NOMO-1 (cell line): Measurements from ENCODE around the gene DDR1.

Source experiments
- DNase-seq, 2 experiments: peaks; one replicate each; lab custom pipeline; 2025; ENCODE audit not compliant: unreplicated experiment in 2 of 2; lab: John Stamatoyannopoulos, UW

The DDR1 gene

DNA sequence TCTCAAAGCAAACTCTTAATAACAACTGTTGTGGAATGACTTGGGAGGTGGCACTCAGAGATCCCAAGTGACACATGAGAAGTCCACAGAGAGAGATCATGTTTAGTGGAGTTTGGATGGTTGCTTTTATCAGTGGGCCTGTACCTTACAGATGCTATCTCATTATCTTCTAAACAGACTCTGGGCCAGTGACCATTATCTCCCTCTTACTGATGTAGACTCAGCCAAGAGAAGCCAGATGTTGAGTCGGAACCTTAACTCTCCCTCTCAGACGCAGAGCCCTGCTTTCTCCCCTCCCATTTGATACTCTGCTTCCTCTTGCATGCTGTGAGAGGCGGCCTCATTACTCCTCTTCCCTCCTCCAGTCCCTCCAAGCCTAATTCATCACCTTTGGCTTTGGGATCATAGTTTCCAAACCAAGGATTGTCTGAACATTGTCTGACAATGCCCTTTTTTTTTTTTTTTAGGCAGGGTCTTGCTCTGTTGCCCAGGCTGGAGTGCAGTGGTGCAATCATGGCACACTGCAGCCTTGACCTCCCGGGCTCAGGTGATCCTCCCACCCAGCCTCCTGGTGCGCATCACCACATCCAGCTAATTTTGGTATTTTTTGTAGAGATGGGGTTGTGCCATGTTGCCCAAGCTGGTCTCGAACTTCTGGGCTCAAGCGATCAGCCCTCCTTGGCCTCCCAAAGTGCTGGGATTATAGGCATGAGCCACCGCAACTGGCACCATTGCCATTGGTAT lies 4.5 kb upstream of the DDR1 start:
- no peak for DNase-seq

DNA sequence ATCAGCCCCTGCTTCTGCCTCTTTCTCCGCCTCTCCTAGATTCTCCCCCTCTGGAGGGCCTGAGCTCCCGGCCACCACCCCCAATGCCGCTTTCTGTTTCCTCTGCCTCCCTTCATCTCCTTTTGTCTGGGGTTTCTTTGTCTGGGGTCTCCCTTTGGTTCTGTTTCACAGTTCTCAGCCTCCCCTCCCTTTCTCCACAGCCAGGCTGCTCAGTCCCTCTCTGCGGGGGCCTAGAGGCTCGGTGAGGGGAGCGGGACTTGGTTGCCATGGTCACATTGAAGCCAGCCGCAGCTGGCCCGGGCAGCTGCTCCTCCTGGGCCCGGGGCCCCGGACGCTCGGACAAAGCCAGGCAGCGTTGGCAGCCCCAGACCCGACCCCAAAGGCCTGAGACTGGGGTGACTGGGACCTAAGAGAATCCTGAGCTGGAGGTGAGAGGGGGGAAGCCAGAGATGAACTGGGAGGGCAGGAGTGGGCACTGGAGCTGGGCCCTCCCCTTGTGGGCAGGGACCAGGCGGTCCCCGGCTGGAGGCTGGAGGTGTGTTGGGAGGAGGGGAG lies 3.5 kb upstream of the DDR1 start:
- no peak for DNase-seq

DNA sequence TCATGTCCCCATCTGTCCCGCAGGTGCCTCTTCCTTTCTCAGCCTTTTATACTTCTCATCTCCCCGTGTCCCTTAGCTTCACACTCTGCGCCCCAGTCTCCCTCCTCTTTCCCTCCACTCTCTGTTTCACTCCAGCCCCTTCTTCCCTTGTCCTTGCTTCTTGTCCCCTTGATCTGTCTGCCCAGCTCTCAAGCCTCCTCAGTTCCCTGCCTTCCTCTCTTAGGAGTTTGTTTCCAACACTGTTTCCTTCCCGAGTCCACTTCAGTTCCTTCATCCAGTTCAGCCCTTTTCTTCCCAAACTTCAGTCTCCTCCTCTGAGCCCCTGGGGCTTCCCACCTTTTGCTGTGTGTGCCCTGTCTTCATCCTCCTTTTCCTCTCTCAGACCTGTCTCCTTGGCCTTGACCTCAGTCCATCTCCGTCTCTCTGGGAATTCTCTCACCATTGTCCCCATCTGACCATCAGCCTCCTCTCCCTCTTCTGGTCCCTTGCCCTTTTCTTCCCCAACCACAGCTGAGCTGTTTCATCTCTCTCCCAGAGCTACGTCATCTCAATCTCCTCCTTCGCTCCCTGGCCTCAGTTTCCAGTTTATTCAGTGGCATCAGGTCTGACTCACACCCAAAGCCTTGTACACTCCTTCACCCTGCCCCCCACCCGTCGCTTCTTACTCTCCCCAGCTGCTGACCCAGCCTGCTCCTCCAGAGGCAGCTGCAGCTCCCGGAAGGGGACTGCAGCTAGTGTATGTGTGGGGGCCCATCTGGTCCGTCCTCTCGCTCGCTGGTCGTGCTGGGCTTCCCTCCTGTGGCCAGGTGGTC lies 2.7 kb upstream of the DDR1 start:
- no peak for DNase-seq

DNA sequence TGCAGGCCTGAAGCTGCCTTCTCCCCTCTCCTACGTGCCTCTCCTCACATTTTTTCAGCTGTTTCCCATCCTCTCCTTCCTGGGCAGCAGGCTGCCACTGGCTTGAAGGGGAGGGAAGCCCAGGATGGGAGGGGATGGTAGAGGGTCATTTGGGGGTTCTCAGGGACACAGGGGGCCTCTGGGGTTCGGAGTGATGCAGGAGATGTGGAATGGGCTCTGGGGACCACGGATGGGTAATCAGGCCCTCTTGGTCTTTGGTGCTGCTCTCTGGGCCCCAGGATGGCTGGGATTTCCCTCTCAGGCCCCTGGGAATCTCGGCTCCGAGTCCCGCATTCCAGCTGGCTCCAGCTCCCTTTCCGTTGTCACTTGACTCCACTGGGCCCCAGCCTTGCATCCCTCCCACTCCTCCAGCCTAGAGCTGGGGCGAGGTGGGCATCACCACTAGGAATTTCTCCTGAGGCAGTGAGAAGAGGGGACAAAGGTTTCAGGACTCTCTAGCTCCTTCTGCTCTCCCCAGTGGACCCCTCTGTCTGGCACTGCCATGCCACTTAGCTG lies 2.0 kb upstream of the DDR1 start:
- DNase-seq = no peak

DNA sequence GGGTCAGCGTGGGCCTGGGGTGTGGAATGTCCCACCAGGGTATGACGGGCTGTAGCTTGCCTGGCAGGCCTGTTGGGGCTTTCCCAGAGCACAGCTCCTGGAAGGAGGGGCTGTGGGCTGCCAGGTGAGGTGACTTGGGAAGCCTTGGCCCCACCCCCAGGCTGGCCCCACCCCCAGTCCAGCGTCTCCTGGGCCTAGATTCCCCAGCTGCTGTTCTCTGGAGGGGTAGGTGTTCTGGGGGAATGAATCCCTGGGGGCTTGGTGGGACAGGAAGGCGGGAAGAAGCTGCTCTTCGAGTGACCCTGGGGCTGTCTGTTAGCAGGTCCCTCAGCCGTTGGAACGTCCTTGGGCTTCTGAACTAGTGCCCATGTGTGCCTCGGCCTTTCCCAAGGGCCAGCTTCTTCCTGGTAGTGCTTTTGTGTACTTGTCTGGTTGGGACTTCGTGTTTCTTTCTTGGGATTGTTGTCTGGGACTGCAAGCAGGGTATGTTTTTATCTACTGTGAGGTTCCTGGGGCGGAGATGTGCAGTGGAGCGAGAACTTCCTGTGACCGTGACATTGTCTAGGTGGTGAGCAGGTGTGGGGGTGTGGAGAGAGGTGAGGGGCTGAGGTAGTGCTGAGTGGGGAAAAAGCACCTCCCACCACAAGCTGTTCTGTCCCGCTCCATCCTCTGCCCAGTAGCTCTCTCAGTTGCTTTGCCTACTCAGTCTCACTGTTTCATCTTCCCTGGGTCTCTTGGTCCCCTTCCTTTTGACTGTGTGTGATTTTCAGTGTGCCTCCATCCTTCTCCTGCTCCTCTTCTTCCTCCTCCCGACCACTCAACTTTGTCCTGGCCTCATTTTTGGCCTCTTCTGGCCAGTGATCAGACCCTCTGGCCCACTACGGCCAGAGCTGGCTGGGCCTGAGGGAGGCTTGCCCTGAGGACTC lies 1.3 kb upstream of the DDR1 start:
- DNase-seq = no peak

DNA sequence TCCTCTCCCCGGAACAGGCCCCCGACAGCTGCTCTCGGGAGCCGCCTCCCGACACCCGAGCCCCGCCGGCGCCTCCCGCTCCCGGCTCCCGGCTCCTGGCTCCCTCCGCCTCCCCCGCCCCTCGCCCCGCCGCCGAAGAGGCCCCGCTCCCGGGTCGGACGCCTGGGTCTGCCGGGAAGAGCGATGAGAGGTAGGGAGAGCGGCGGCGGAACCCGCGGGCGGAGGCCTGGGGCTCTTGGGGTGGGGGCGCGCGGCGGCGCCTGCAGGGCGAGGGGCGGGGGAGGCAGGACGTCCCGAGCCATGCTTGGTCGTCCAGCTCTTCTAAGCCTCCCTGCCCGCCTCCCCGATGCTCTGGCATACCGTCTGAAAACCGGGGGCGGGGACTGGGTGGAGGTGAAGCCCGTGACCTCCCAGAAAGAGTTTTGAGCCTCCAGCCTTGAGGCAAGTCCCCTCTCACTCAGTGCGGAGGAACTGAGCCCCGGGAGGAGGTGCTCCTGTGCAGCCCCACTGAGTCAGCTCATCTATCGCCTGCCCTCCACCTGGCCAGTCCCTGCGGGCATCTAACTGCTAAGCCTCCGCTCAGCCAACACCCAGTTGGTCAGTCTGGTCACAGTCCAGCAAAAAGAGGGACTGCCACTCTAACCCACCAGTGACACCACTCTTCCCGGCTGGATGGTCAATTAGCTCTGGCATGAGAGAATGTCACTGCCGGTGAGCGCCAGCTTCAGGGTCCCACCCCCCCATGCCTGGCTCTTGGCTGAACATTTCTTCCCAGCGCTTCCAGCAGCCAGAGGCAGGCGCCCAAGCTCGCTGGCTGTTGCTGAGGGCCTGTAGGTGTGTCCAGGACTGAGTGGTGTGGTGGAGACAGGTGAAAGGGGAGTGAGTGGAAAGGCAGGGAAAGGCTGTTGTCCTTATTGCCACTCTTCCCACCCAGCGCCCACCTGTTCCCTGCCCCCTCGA lies 482 bp downstream of the DDR1 start:
- DNase-seq = peak in 1 of 2 experiments; percentile 16

DNA sequence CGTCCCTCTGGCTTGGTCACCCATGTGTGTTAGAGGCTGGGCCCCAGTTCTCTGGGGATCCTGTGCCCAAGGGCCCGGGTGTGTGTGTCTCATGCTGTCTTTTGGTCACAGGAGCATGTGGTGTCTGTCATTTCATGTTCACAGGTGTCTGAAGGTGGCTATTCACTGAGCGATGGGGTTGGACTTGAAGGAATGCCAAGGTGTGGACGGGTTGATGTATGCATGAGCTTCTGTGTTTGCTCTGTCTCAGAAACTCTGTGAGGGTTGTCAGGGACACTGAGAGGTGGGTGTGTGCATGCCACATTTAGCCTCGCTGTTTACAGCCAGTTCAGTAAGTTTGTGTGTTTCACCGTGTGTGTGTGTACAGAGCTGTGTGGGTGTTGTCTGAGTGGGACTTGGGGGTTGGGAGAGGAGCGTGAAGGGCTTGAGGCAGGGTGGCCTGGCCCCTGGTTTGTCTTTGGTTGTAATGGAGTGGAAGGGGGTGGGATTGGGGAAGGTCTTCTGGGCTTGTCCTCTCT lies 1.2 kb downstream of the DDR1 start:
- DNase-seq = no peak

DNA sequence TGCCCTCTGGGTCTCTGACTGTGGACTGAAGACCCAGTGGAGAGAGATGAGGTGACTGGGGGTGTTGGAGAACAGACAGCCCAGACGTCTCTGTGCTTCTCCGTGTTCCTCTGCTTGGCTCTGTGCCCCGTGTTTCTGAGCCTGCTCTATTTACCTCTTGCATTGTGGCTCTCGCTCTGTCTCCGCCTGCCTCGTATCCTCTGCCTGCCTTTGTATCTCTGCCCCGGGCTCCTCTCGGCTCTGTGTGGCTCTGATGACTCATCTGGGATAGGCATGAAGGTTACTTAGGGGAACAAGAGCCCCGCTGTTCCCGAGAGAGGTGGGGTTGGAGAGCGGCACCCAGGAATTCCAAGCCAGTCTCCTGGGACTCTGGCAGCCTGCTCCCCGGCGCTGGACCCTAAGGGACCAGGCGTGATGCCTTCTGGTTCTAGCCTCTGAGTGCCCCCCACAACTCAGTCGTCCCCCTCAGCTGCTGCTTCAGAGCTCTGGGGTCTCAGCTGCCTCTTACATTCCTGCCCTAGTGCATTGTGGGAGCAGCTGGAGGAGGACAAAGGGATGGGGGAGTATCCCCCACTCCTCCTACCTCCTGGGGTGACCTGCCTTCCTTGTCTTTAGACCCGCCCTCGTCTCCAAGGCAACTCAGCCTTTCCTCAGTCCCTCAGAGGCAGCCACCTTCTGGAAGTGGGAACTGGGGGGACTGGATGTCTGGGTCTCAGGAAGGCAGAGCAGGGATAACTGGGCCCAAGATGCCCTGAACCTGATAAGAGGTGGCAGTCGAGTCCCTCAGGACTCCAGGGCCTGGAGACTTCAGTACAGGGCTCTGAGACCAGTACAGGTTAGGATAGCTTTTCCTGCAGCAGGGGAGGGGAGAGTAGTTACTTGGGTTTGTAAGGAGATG lies 1.9 kb downstream of the DDR1 start:
- DNase-seq = no peak

DNA sequence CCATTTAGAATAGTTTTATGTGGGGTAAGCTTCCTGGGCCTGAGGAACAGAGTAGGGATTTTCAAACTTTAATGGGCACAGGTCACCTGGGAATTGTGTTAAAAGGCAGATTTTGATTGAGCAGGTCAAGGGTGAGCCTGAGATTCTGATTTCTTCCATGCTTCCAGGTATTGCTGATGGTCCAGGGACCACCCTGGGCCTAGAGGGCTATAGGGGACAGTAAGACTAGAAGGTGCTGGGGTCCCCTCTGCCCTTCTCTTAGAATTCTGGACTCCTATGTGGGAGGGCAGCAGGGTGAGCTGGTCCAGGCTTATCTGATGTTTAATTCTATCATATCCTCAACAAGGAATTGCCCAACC lies 2.6 kb downstream of the DDR1 start:
- DNase-seq = no peak

DNA sequence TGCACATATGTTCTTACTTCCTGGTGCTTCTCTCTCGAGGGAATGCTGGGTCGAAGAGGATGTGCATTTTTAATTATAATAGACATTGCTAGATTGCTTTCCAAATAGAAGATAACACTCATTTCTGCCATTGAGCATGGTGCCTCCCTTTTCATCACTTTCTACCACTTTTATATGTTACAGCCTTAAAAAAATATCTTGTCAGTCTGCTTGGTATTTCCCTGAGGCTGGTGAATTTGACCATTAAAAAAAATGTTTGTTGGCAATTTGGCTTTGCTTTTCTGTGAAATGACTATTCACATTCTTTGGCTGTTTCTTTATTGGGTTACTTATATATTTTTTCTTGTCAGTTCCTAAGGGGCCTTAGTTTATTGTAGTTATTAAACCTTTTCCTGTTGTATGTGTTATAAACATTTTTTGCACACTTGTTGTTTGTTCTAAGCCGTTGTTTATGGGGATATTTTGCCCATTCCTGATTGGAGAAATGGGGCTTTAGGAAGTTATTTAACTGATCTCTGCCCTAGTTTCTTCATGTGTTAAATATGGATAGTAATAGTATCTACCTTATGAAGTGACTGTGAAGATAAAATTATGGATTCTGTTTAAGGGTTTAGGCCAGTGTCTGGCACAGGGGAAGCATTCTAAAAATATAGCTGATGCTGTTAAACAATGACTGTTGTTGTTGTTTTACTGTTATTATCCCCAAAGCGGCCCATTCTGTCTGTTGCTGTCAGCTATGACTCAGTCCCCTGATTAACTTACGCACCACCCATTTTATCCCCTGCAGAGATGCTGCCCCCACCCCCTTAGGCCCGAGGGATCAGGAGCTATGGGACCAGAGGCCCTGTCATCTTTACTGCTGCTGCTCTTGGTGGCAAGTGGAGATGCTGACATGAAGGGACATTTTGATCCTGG lies 3.8 kb downstream of the DDR1 start:
- DNase-seq = no peak

DNA sequence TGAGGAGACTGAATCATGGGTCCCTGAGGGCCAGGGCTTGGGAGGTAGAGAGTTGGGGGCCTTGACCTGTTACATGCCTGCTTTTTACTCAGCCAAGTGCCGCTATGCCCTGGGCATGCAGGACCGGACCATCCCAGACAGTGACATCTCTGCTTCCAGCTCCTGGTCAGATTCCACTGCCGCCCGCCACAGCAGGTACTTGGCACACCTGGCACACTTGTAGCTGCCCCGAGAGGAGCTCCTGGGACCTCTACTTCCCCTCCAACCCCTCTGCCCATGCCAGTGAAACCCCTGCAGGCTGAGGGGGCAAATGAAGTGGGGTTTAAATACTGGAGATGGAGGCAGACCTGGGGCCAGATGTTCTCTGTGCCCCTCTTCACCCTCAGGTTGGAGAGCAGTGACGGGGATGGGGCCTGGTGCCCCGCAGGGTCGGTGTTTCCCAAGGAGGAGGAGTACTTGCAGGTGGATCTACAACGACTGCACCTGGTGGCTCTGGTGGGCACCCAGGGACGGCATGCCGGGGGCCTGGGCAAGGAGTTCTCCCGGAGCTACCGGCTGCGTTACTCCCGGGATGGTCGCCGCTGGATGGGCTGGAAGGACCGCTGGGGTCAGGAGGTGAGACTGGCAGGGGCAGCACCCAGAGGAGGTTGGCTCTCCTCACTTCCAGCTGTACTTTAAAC lies 4.6 kb downstream of the DDR1 start:
- DNase-seq = no peak

DNA sequence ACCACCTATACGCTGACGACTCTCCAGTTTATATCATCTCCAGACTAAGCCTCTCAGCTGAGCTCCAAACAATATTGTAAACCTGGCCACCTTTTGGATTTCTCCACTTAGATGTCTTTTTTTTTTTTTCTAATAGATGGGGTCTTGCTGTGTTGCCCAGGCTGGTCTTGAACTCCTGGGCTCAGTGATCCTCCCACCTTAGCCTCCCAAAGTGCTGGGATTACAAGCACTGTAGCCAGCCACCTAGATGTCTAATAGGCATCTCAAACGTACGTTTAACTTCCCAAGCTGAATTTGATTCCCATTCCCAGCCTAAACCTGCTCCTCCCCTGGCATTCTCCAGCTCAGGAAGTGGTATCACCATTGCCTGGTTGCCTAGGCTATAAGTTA lies 5.2 kb downstream of the DDR1 start:
- no peak for DNase-seq

DNA sequence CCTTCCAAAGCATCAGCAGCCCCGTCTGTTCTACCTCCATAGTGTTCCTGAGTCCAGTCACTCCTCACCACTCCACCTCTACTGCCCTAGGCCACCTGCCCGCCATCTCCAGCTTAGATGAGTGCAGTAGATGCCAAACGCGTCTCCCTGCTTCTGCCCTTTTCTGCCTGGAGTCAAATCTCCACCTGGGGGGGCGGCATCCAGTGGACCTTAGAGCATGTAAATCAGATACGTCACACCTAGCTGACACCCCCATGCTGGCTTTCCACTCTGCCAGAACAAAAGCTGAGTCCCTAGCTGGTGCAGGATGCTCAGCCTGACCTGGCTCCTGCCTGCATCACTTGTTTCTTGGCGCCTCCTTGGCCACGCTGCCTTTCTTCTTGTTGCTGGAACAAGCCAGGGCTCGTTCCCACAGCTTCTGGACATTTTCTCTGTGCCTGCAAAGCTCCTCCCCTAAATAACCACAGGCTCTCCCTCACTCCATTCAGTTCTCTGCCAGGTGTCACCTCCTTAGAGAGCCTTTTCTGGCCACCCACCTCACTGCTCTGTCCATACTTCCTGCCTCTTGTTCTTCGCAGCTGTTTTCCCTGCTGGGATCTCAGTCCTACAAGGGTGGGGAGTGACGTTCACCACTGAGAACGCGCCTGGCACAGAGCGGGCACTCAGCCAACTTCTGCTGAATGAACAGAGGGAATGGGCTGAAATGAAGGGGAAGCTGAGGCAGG lies 5.8 kb downstream of the DDR1 start:
- no peak for DNase-seq

DNA sequence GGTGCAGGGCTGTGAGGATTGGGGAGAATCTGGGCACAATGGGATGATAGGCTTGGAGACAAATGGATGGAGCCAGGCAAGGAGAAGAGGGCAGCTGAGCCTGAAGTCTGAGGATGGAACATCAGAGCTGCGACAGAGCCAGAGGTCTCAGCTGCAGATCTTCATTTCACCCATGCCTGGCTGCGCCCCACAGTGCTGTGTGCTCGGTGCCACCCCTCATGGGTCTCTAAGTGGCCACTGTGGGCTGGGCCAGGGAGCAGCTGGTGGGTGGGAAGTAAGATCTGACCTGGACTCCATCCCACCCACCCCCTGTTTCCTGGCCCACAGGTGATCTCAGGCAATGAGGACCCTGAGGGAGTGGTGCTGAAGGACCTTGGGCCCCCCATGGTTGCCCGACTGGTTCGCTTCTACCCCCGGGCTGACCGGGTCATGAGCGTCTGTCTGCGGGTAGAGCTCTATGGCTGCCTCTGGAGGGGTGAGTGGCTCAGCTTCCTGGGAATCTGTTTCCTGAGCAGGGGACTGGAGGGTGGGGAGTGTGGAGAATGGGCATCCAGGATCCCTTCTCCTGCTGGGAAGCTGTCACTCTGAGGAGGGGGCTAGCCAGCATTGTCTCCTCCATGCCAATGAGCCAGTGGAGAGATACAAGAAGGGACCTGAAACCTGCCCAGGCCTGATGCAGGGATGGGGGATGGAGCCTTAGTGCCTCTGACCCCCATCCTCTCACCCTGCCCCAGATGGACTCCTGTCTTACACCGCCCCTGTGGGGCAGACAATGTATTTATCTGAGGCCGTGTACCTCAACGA lies 6.5 kb downstream of the DDR1 start:
- DNase-seq = no peak

DNA sequence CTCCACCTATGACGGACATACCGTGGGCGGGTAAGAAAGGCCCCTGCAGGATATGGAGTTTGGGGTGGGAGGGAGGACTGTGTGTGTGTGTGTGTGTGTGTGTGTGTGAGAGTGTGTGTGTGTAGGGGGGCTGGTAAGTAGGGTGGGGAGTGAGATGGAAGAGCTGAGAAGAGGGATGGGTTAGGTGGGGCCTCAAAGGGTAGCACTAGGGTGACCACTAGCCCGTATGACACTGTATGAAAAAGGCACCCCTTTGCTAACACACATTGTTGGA lies 7.1 kb downstream of the DDR1 start:
- no peak for DNase-seq
